HL-60/S4 treated with phorbol 12-myristate 13-acetate at 8.2 ng/mL for 4 days and 3 days (cell line): Measurements from ENCODE around the gene DGUOK.

ENCODE experiments used
- in situ Hi-C: fragments of 300-500 bp; cut with MboI; formaldehyde crosslinking; loops from 2 replicates; pipeline ENCODE4 v1.15.0; 2022; ENCODE audit warnings: low sequenced_read_pairs

The DGUOK gene

GRCh38 chr2:73976803-73977202 lies 50.1 kb downstream of the DGUOK start:
- in situ Hi-C loops: no loop called here

GRCh38 chr2:73977466-73977865 lies 50.8 kb downstream of the DGUOK start:
- in situ Hi-C loops: no loop called here

GRCh38 chr2:73979021-73979420 lies 52.3 kb downstream of the DGUOK start:
- in situ Hi-C loops: no loop called here

GRCh38 chr2:73979686-73980085 lies 53.0 kb downstream of the DGUOK start:
- in situ Hi-C loops: no loop called here

GRCh38 chr2:73980566-73980965 lies 53.9 kb downstream of the DGUOK start:
- in situ Hi-C loops: no loop called here

- in situ Hi-C loops: no loop called here
These were observed 54.7 kb downstream of the DGUOK start for GRCh38 chr2:73981081-73982001.

- in situ Hi-C loops: no loop called here
These were observed 55.5 kb downstream of the DGUOK start for GRCh38 chr2:73982140-73982617.

- in situ Hi-C loops: no loop called here
These were observed 56.9 kb downstream of the DGUOK start for GRCh38 chr2:73983322-73984202.

GRCh38 chr2:73984203-73984921 lies 57.7 kb downstream of the DGUOK start, which contains the start of gene TET3:
Gene TET3 (plus strand): TSS chr2:73984910. CDS start chr2:73986404, 1,494 bp downstream.
- in situ Hi-C loops: no loop called here

GRCh38 chr2:73984922-73985307 lies 58.2 kb downstream of the DGUOK start:
- in situ Hi-C loops: no loop called here

GRCh38 chr2:73985308-73986084 lies 58.8 kb downstream of the DGUOK start:
- in situ Hi-C loops: no loop called here

- in situ Hi-C loops: no loop called here
These were observed 59.5 kb downstream of the DGUOK start for GRCh38 chr2:73986085-73986681.

- in situ Hi-C loops: no loop called here
These were observed 60.6 kb downstream of the DGUOK start for GRCh38 chr2:73987109-73987947.

- in situ Hi-C loops: no loop called here
These were observed 61.4 kb downstream of the DGUOK start for GRCh38 chr2:73987948-73988700.

GRCh38 chr2:73989972-73990371 lies 63.3 kb downstream of the DGUOK start:
- in situ Hi-C loops: no loop called here

GRCh38 chr2:73990531-73990930 lies 63.9 kb downstream of the DGUOK start:
- in situ Hi-C loops: no loop called here

GRCh38 chr2:73992036-73992435 lies 65.4 kb downstream of the DGUOK start:
- in situ Hi-C loops: no loop called here

GRCh38 chr2:73993376-73993775 lies 66.7 kb downstream of the DGUOK start:
- in situ Hi-C loops: no loop called here
